RPMI8226 (cell line): ENCODE data around the gene ARHGAP11A.

Source experiments
- DNase-seq: peaks from one replicate; pipeline ENCODE4 v3.0.0-alpha.2; 2015

ARHGAP11A gene

DNA sequence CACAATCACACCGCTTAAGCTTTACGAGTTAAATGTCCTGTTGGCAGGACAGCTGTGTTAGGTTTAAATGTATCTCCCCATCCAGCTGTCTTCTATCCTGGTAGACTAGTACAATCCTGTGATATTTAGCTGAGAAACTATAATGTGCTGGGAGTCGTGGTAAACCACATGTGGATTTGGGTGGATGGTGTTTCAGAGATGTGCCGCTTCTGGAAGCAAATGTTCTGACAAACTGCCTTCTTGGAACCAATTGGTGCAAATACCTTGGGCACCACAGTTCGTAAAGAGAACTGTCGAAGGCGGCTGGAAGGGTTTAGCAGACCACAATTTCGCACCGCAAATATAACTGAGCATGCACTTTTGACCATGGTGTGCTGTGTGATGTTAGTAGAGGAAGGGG is 41.2 kb downstream of the ARHGAP11A start:
- DNase-seq, result no peak

DNA sequence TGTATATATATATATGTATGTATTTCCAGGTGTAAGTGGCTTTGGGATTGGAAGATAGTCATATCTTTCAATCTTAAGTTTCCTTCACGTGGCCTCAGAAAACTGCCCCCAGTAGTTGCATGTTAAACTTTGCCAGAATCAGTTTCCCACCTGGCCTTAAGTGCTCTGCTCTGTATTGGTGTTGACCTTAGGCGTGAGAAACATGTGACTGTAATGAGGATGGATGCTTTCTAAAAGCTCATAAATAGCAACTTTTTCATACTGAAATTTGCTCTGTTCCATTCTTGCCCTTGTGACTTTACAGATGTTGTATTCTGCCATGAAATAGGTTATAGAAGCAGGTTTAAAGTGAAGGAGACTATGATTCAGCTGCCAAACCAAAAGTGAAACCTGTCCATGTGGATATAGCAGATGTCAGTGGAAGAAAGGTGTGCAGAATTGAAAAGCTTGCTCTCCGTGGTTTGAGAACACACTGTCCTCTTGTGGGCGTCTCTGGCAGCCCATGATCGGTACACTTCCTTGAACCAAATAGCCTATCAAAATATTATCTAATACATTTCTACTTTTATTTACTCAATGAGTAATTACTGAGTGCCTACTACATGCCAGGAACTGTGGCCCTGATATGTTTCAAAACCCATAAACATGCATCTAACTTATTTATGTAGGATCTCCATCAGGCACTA is 42.0 kb downstream of the ARHGAP11A start:
- DNase-seq, result peak; percentile 76

DNA sequence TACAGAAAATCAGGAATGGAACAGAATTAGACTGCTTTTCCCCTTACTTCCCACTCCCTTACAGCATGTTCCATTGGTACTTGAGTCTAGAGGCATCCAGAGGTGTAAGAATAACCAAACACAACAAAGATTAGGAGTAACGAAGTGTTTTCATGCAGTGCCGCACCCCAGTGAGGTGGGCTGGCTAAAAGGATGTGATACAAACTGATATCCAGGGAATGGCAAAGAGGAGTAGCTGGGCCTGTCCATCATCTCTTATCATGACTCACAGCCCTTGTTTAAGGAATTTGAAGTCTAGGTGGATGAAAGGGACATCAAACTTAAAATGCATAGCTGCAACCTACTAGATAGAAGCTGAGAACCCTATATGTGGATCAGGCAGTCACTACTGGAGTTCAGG is 42.6 kb downstream of the ARHGAP11A start:
- DNase-seq, result no peak

DNA sequence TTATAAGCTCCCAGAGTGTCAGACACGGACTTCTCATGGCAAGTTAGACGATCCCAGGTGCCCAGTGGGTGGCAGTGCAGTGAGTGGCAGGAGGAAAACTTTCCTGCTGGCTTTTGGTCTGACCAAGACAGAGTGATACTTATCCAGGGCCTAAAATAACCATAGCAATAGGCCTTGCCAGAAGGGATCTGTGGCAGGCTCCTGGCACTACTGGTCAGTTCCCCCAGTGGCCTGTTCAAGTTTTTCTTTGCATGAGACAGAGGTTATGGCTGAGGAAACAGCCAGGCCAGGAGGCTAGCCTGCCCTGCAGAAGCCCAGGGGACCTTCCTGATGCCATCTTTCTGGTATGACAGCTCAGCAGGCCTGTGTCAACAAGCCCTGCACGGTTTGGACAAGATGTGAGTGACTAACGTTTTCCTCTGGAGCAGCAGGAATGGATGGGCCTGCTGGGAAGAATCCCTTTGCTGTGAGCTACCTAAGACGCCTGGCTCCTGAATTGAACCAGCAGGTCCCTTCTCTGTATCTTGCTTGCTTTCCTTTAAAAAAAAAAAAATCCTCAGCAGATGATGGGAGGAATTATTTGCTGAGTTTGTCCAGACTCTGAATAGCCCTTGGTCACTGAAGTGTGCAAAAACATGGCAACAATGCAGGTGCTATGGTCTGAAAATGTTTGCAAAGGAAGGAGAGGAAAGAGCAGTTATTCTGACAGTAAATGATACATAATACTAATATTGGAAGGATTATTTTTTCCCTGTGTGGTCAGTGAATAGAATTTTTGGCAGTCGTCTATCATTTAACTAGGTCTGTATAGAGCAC is 44.2 kb downstream of the ARHGAP11A start:
- DNase-seq, result no peak

DNA sequence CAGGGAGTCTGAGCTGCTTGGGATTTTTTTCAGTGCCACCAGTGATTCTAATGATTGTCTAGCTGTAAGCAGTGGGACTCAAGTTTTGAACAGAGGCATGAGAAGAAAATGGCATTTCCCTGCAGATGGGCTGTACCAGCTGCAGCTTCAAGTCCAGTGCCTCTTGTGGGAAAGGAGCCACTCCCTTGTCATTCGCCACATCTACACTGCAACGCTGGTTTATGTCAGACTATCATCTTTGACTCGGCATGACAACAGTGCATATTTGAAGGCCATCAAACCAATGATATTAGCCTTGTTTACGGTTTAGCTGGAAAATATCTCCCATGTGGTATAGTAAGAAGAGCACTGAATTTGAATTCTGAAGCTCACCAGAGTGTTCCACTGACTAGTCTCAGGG is 48.4 kb downstream of the ARHGAP11A start:
- no peak for DNase-seq

DNA sequence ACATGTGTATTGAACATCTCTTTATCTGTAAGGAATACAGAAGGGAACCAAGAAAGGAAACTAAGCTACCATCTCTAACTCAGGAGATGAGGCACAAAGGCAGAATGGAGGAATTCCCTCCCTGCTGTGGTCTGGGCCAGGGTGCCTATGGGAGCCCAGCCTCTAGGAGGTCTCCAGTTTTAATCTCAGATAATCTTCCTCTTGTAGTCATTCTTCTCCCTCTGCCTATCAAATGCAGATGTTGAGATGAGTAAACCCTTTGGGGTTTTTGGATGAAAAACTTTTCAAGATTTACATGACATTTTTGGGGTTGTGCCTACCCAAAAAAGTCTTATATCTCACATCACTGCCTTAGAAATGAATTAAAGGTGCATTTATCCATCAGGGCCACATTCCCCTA is 49.5 kb downstream of the ARHGAP11A start:
- DNase-seq, result no peak

DNA sequence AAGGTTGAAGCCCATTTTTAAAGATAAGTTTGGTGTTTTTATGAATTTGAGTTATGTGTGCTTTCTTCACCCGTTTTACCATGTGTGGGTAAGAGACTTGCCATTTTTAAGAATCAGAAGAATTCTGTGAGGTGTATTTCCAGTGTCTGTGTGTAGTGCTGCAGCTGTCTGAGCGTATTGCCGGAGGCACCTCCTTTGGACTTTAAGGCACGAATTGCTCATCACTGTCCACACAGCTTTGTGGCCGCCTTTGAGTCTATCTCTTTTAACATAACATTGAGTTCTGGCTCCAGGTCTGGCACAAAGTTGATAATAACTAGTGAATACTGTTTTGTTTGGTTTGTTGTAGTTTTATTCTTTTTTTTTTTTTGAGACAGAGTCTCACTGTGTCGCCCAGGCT is 52.0 kb downstream of the ARHGAP11A start:
- DNase-seq, result no peak

DNA sequence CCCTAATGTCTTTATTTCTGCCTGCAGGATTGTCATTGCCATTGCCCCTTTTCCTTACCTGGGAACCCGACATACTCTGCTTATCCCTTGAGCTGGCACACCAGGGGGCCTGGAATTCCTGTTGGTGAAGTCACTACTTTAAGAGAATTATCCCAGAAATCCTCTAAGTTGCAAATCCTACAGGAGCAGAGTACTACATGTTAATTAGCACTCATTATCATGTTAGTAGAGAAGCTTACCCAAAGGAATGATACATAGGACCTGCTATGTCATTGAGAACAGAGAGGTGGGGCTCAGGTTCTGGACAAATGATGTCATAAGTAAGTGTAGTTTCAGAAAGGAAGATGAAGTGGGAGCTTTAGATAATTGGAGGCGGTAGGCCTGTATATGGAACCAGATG is 53.6 kb downstream of the ARHGAP11A start:
- DNase-seq, result no peak

DNA sequence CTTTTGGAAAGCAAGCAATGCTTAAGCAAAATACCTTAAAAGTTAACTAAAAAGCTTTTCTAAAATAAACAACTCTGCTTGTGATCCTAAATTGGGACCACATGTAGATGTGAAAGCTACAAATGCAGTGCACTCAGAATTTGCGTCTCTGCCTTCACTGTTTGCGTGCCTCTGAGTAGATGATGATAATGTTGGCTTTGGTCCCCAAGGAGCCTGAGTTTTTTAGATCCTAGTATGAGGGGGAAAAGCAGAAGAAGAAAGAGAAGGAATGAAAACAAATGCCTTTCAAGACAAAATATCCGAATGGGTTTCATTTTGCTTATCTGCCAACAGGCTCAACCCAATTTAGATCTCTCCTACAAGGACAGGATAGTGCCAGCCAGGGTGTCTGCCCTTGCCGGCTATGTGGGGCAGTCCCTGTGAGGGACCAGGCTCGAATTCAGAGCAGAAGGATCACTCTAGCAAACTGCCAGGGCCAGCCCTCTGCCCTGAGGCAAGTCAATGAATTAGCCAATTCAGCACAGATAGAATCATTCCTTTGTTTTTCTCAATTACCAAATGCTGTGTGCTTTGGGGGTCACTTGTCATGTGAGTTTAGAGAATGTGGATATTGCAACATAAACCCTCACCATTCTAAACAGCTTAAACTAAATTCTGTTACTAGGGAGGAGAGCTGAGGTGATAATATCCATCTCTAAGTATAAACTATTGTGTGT is 54.8 kb downstream of the ARHGAP11A start:
- no peak for DNase-seq

DNA sequence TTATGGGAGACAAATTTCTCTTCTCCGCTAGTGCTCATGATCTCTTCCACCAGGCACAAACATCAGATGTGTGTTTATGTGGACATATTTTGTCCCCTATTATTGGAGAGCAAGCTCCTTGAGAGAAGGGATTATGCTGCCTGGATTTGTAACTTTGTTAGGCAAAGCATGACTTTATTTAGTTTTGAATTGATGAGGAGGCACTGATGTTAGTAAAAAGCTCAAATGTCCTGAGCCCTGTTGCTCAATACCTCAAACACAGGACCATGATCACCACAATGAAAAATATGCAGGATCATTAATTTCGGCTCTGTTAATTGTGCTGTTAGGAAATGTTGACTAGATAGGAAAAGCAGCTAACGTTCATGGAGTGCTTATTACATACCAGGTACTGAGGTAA is 55.3 kb downstream of the ARHGAP11A start:
- no peak for DNase-seq

DNA sequence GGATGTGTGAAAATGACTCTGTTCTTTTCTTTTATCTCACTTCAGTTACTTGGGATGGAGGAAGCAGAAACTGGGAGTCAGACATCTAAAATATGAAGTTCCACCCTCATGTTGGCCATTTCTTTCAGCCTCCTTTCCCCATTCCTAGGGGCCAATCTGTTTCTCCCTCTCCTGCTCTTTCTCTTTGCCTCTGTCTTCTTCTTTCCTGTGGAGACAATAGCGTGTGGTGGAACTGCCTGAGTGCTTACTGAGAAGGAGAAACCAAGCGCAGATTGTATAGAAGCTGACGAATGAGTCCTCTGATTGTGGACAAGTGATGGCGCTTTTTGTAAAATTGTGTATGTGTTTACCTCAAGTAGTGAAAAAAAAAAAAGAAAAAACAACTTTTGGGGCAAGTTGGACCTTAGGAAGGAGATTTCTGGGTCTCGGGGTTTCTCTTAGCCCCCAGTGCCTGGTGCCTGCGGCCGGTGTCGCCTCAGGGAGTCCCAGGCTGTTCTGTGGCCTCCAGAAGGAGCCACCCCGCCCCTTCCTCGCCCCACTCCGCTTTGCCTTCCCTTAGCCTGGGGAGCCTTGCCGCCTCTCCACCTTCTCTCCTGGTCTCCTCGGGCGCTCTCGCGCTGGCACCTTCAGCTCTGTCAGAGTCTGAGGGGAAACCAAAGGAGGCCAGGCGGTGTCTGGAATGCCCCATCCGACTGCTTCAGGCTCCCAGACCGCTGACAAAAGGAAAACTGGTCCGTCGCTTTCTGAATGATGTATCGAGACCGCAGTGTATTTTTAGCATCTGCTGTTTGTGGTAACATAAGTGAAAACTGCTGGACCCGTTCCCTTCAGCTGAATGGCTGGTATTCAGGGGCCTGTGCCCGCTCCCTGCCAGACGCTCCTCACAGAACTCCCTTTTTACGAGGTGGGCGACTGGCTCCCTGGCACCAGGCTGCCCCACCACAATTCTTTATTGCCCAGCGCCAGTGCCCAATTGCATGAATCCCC is 56.3 kb downstream of the ARHGAP11A start:
- DNase-seq, result no peak

DNA sequence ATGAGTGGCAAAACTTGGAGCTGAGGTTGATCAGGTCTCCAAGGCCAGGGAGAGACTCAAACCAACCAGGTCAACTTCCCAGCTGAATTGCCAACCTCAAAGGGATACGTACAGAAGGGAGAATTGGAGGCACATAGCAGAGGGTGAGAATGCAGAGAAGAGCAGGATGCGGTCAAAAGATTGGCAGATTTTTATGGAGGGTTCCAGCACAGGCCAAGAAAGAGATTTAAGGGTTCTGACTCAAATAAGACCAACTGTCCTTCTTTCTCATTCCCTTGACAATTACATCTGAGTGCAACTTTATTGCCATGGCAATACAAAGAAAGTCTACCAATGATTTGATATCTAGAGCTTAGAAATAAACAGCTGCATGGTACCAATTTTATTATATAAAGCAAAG is 59.4 kb downstream of the ARHGAP11A start:
- DNase-seq, result no peak

DNA sequence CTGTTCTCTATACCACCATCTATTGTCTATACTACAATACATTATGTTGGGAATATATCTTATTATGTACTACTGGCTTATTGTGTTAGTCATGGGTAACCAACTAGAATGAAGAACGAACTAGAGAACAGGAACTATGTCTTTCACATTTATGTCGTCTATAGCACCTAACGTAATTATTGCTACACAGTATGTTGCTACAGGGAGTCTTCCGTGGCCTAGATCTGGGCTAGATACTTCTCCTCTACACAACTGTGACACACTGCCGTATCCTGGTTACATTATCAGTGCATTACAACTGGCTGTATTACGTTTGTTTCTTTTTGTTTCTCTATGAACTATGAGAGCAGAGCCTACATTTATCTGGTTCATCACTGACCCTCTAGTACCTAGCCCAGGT is 60.2 kb downstream of the ARHGAP11A start:
- no peak for DNase-seq

DNA sequence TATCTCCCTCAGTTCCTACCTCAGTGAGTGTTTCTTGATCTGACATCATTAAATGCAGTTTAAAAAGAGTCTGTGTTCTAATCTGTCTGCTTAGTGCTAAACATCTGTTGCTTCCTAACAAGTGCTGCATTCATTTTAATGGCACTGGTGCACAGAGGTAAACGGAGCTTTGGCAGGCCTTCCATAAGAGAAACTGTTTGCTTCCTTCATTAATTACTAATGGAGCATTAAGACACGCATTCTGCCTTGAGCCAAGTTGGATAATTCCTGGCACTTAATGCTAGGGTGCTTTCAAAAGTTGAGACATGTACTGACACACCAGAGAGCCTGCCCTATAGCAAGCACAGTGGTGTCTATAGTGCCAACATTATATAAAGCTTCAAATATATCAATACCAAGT is 60.9 kb downstream of the ARHGAP11A start:
- DNase-seq, result no peak

DNA sequence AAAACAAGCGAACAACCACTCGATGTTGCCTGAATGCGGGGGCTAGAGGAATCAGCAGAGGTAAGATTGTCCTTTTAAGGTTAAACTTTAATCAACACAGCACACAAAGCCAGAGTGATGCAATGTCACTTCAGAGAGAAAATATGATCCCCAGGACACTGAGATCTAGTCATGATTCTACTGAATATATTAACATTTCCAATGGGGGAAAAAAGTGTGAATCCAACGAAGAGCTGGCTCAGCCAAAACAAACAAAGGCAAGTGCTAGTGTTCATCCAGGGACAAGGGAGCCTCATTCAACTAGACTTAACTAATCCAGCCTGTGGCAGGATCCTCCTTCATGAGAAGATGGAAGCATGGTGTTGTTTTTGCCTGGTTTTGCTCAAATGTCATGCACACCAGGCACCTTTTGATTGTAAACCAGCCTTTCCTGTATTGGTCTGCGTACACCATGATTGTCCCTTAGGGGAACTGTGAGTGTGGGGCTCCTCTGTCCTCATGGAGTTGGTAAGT is 62.0 kb downstream of the ARHGAP11A start:
- no peak for DNase-seq

DNA sequence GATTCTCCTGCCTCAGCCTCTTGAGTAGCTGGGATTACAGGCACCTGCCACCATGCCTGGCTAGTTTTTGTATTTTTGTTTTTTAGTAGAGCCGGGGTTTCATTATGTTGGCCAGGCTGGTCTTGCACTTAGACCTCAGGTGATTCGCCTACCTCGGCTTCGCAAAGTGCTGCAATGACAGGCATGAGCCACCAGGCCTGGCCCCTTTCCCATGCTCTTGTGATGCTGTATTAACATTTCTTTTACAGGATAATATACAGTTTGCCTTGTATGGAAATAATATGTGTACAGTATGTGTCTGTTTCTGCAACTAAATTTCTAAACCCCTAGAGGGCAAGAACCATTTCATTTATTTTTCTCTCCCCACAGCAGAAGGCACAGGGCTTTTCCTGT is 64.0 kb downstream of the ARHGAP11A start:
- no peak for DNase-seq

DNA sequence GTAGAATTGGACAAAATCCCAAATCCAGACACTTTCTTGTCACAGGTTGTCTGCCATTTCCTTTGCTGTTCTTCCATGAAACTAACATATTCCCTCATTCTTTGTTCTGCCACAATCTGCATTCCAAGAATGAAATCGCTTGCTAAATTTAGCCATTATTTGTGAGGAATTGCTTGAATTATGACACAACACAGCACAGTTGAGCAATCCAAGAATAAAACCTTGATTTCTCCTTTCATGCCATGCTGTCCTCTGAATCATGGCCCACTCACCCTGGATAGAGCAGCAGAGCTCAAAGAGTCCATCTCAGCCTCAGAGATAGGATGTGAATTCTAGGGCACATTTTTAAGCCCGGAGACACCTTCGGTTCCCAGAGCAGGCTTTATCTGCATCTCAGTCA is 67.3 kb downstream of the ARHGAP11A start:
- DNase-seq, result no peak

DNA sequence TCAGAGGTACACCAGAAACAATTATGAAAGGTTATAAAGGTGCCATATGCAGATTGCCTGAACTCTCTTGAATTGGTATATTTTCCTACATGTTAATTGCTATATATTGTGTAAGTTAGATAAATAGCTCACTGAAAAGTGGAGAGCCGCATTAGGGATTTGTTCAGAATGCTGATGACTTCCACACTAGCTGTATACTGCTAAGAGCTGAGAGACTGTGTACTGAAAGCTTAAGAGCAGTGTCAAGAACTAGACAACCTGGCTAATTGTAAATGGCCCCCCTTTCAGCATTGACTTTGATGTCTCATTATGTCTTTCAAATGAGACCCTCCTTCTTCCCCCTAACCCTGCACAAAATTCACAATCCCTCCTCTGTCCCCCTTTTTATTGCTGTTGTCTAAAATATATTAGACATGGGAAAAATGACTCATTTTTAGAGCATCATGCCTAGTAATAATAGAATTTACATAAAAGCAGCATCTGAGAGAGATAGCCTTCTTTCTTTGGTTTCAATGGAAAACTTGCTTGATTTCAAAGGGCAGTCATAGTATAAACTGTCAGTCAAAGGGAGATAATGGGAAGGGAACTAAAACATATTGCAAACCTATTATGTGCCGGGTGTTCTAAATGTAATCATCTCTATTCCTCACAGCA is 67.8 kb downstream of the ARHGAP11A start:
- DNase-seq, result no peak

DNA sequence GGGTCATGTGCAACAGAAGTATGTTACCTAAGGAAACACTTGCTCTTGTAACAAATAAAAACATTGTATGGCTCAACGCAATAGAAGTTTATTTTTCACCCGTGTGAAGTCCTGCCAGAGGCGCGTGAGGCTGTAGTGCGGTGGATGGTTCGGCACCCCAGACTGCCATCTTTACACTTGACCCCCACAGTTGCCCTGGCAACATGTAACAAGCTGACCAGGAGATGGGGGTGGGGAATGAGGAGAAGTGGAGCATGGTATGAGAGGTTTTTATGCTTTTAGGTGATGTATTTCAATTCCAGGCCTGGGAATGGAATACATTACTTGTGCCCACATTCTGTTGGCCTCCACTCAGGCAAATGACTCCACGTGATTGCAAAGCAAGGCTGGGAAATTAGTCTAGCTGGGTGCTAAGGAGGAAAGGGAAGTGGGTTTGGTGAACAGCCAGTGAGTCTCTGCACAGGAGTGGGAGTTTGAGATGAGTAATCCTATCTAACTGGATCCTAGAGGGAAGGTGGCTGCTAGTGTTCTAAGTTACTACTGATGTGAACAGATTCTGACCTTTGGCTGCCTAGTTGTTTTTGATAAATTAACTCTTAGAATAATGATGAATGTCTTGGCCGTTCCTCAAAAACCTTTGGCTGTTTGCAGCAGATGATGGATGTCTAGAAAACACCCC is 68.7 kb downstream of the ARHGAP11A start:
- no peak for DNase-seq

DNA sequence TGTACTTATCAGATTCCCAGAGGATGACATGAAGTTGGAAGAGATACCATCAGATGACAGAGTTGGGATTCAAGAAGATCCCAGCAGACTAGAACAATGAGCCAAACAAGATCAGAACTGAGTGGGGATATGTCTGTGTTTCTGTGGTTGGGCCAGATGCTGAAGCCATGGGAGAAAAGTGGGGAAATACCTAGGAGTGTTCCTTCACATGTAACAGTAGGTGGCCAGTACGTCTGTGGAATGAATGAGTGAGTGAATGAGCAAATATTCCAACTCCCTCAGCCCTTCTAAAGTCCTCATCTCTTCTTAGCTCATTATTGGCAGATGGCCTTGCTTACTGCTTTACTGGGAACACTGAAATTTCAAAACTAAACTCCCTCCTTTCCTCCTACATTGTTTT is 70.3 kb downstream of the ARHGAP11A start:
- no peak for DNase-seq

DNA sequence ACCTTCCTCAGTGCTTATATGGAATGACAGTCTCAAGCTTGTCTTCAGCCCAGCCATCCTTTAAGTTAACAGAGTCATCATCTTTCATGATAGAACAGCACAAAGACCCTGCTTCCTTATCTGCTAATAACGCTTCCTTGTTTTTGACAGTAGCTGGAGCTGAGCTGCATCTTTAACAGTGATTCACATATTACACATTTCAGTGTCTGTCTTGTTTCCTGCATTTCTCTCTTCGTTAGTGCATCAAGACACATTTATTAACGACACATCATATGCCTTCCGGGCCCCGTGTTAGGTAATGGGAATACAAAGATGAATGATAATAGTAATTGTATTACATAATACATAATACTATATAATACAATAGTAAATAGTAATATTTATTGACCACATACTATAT is 72.3 kb downstream of the ARHGAP11A start:
- no peak for DNase-seq
